ENCODE results near the gene MICAL1. TPM values are rescaled to one million over a fixed set of nuclear protein-coding genes. Genes with fewer than 3 reads are reported as not detected.

MICAL1 gene
- total RNA-seq, 4 donors from 2014 or later: 20.0 to 27.1 (median 23.5) TPM

GRCh38 chr6:109473120-109473519 is 17.5 kb upstream of the MICAL1 start:
- 92% methylated on average over 3 of the region's 3 CpGs for WGBS

GRCh38 chr6:109472132-109472995 is 16.8 kb upstream of the MICAL1 start:
- DNase-seq (ENCODE audit: extremely low spot score): no peak
- Histone ChIP-seq H3K27me3 (no peaks in the 10 kb centered on the region), H3K9me3 (no peaks in the 10 kb centered on the region), H3K27ac (replicated peaks in 1 of 4) (no peak overlapping the region), H3K4me3 (no peak overlapping the region), H3K36me3 (peaks cover 31 to 89% (median 81%) of the 10 kb centered on the region in 4 donors), H3K4me1 (peaks cover 0 to 9% (median 8%) of the 10 kb centered on the region in 4 donors)
- no peak for TF ChIP-seq POLR2A (IDR thresholded peaks at IDR 0.05; ENCODE audit: low read depth)
- no peak for TF ChIP-seq EP300 (IDR thresholded peaks at IDR 0.05)
- no peak for TF ChIP-seq POLR2AphosphoS5 (IDR thresholded peaks at IDR 0.05)
- no peak for TF ChIP-seq CTCF (IDR thresholded peaks at IDR 0.05)
- 97% methylated on average over 9 of the region's 9 CpGs for WGBS
- intact Hi-C loops (cut with DNase I): no loop called here

More at GRCh38 chr6:109473120-109473519, 17.5 kb upstream of the MICAL1 start:
- H3K36me3 ChIP-seq: peaks cover 31 to 88% (median 82%) of the 10 kb centered on the region in 4 donors
- no peak overlapping the region for H3K4me3 ChIP-seq
- no peak overlapping the region for H3K27ac ChIP-seq (replicated peaks in 1 of 4)
- H3K4me1 ChIP-seq: peaks cover 0 to 17% (median 16%) of the 10 kb centered on the region in 4 donors
- no peaks in the 10 kb centered on the region for H3K27me3 ChIP-seq
- no peaks in the 10 kb centered on the region for H3K9me3 ChIP-seq
- DNase-seq (ENCODE audit: extremely low spot score): no peak
- intact Hi-C loops (cut with DNase I): no loop called here
- TF ChIP-seq POLR2AphosphoS5 (IDR thresholded peaks at IDR 0.05) (no peak), CTCF (IDR thresholded peaks at IDR 0.05) (no peak), EP300 (IDR thresholded peaks at IDR 0.05) (no peak), POLR2A (IDR thresholded peaks at IDR 0.05; ENCODE audit: low read depth) (no peak)

GRCh38 chr6:109471105-109471810 is 15.7 kb upstream of the MICAL1 start:
- no peak overlapping the region for H3K4me3 ChIP-seq
- no peaks in the 10 kb centered on the region for H3K9me3 ChIP-seq
- no peak overlapping the region for H3K27ac ChIP-seq (replicated peaks in 1 of 4)
- H3K36me3 ChIP-seq: peaks cover 31 to 99% (median 86%) of the 10 kb centered on the region in 4 donors
- no peak for TF ChIP-seq POLR2A (IDR thresholded peaks at IDR 0.05; ENCODE audit: low read depth)
- TF ChIP-seq EP300 (IDR thresholded peaks at IDR 0.05): no peak
- TF ChIP-seq CTCF (IDR thresholded peaks at IDR 0.05): no peak
- intact Hi-C loops (cut with DNase I): no loop called here
- peaks cover 0 to 5% (median 3%) of the 10 kb centered on the region in 4 donors for H3K4me1 ChIP-seq
- 97% methylated on average over 5 of the region's 5 CpGs for WGBS
- DNase-seq (ENCODE audit: extremely low spot score): no peak
- no peaks in the 10 kb centered on the region for H3K27me3 ChIP-seq

- intact Hi-C loops (cut with DNase I): no loop called here
- H3K4me3 ChIP-seq: no peak overlapping the region
- peaks cover 3 to 14% (median 9%) of the 10 kb centered on the region in 4 donors for H3K4me1 ChIP-seq
- peak; percentile 74 for DNase-seq (ENCODE audit: extremely low spot score)
- H3K9me3 ChIP-seq: no peaks in the 10 kb centered on the region
- H3K27me3 ChIP-seq: no peaks in the 10 kb centered on the region
- 96% methylated on average over 5 of the region's 5 CpGs for WGBS
- TF ChIP-seq CTCF (IDR thresholded peaks at IDR 0.05): no peak
- TF ChIP-seq POLR2AphosphoS5 (IDR thresholded peaks at IDR 0.05): no peak
- TF ChIP-seq POLR2A (IDR thresholded peaks at IDR 0.05; ENCODE audit: low read depth): no peak
- TF ChIP-seq EP300 (IDR thresholded peaks at IDR 0.05): no peak
- H3K27ac ChIP-seq (replicated peaks in 1 of 4): no peak overlapping the region
- peaks cover 25 to 99% (median 84%) of the 10 kb centered on the region in 4 donors for H3K36me3 ChIP-seq
Observed at GRCh38 chr6:109469591-109470189, 14.1 kb upstream of the MICAL1 start.

Data from esophagus muscularis mucosa (tissue), 4 donors.